Thyroid gland (tissue), 4 donors: Measurements from ENCODE around the gene TBC1D4.

Experiments used
- POLR2A ChIP-seq, 2 donors: fragments of 450-650 bp; IDR thresholded peaks; one replicate each; pipeline ENCODE4 v1.6.1; 2017; ENCODE audit warnings: antibody characterized with exemption in 2 of 2, mild to moderate bottlenecking in 2 of 2, moderate library complexity in 1 of 2
- TF ChIP-seq, protein P1 (sequence below), 6 experiments: fragments of 200-600 bp in 3 of 6; fragments of 450-650 bp in 3 of 6; sonication (generic) in 3 of 6; IDR thresholded peaks; one replicate each; pipeline ENCODE4 v1.5.1; 2016 to 2019; ENCODE audit warnings: antibody characterized with exemption in 6 of 6, mild to moderate bottlenecking in 2 of 6, inconsistent platforms in 1 of 6, moderate library complexity in 1 of 6

DNA sequence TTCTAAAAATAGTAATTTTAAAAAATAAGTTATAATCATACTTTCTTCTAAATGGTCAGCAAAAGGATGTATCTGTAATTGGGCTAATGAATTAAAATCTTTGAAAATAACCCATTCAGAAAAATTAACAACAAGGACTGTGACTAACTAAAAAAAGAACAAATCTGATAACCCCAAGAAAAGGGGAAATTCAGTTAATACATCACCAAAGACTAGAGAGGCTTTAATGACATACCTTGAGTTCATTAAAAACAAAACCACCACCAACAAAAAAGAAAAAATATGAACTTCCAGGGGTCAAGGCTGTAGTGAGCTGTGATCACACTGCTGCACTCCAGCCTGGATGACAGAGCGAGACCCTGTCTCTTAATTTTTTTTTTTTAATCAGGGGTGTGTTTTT, 121.8 kb downstream of the TBC1D4 start:
- TF ChIP-seq, protein P1, sequence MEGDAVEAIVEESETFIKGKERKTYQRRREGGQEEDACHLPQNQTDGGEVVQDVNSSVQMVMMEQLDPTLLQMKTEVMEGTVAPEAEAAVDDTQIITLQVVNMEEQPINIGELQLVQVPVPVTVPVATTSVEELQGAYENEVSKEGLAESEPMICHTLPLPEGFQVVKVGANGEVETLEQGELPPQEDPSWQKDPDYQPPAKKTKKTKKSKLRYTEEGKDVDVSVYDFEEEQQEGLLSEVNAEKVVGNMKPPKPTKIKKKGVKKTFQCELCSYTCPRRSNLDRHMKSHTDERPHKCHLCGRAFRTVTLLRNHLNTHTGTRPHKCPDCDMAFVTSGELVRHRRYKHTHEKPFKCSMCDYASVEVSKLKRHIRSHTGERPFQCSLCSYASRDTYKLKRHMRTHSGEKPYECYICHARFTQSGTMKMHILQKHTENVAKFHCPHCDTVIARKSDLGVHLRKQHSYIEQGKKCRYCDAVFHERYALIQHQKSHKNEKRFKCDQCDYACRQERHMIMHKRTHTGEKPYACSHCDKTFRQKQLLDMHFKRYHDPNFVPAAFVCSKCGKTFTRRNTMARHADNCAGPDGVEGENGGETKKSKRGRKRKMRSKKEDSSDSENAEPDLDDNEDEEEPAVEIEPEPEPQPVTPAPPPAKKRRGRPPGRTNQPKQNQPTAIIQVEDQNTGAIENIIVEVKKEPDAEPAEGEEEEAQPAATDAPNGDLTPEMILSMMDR (IDR thresholded peaks at IDR 0.05) = no peak
- TF ChIP-seq POLR2A (IDR thresholded peaks at IDR 0.05) = no peak
